HFFc6 (cell line): ENCODE data around the gene HDGFL3. TPM values are rescaled to one million over a fixed set of nuclear protein-coding genes. Genes with fewer than 3 reads are reported as not detected.

ENCODE experiments used
- DNase-seq: peaks from one replicate; pipeline ENCODE4 v3.0.0-alpha.2; 2018
- H3K27ac Mint-ChIP-seq: 2 replicates; pipeline ENCODE4 v1.8.0; 2020; ENCODE audit warnings: mild to moderate bottlenecking, mixed read lengths
- H3K27me3 Mint-ChIP-seq: 2 replicates; pipeline ENCODE4 v1.8.0; 2021; ENCODE audit warnings: mild to moderate bottlenecking, moderate library complexity, mixed read lengths; ENCODE audit not compliant: insufficient read depth
- H3K36me3 Mint-ChIP-seq: 2 replicates; pipeline ENCODE4 v1.8.0; 2021; ENCODE audit warnings: low read depth, mixed read lengths
- H3K4me1 Mint-ChIP-seq: 2 replicates; pipeline ENCODE4 v1.8.0; 2020; ENCODE audit warnings: low read depth, mixed read lengths
- H3K4me3 Mint-ChIP-seq: 2 replicates; pipeline ENCODE4 v1.8.0; 2020; ENCODE audit warnings: mild to moderate bottlenecking, moderate library complexity, mixed read lengths
- H3K9me3 Mint-ChIP-seq: 2 replicates; pipeline ENCODE4 v1.8.0; 2020; ENCODE audit warnings: mild to moderate bottlenecking, mixed read lengths
- CTCF ChIP-seq: fragments of 200-600 bp; sonication (generic); IDR thresholded peaks from 2 replicates; pipeline ENCODE4 v1.5.0; 2021; ENCODE audit warnings: antibody characterized with exemption, mild to moderate bottlenecking
- total RNA-seq, 6 experiments: library from RNA; stranded (reverse); fragmentation: NEBNext Ultra II Directional; extraction: Animal tissue kit (Norgen Biotek cat#: 25700); gene quantifications; 2 replicates in 1 of 6; 3 replicates in 5 of 6; pipeline ENCODE4 v1.2.3, GENCODE V29; 2021

The HDGFL3 gene
- total RNA-seq, 6 experiments from 2014 or later, result 40.3 to 64.6 (median 59.2) TPM

GRCh38 chr15:83112233-83112955, 95.2 kb downstream of the HDGFL3 start:
- peak; percentile 33 for TF ChIP-seq CTCF
- peak overlapping the region; percentile 58 for H3K4me3 Mint-ChIP-seq

GRCh38 chr15:83111149-83111548, 96.5 kb downstream of the HDGFL3 start:
- DNase-seq, result no peak
- no peak for TF ChIP-seq CTCF
- peaks cover 3% of the 10 kb centered on the region; the same call in 1 of the 2 replicates for H3K9me3 Mint-ChIP-seq
- H3K27me3 Mint-ChIP-seq, result peaks cover 28% of the 10 kb centered on the region
- peaks cover 34% of the 10 kb centered on the region for H3K4me1 Mint-ChIP-seq
- peaks cover 6% of the 10 kb centered on the region; the same call in 1 of the 2 replicates for H3K36me3 Mint-ChIP-seq
- H3K4me3 Mint-ChIP-seq, result no peak overlapping the region
- H3K27ac Mint-ChIP-seq, result no peak overlapping the region

More at GRCh38 chr15:83112233-83112955, 95.2 kb downstream of the HDGFL3 start:
- Mint-ChIP-seq H3K36me3 (peaks cover 6% of the 10 kb centered on the region; the same call in 1 of the 2 replicates), H3K9me3 (peaks cover 3% of the 10 kb centered on the region; the same call in 1 of the 2 replicates), H3K4me1 (peaks cover 29% of the 10 kb centered on the region), H3K27ac (peak overlapping the region; percentile 36), H3K27me3 (peaks cover 26% of the 10 kb centered on the region)
- DNase-seq, result peak; percentile 63

GRCh38 chr15:83110381-83110780, 97.2 kb downstream of the HDGFL3 start:
- Mint-ChIP-seq H3K4me3 (no peak overlapping the region), H3K9me3 (peaks cover 3% of the 10 kb centered on the region; the same call in 1 of the 2 replicates), H3K27me3 (peaks cover 28% of the 10 kb centered on the region), H3K4me1 (peaks cover 34% of the 10 kb centered on the region), H3K27ac (no peak overlapping the region), H3K36me3 (peaks cover 6% of the 10 kb centered on the region; the same call in 1 of the 2 replicates)
- DNase-seq, result no peak
- no peak for TF ChIP-seq CTCF

GRCh38 chr15:83109532-83109931, 98.1 kb downstream of the HDGFL3 start:
- Mint-ChIP-seq H3K27me3 (peaks cover 31% of the 10 kb centered on the region), H3K36me3 (peaks cover 6% of the 10 kb centered on the region; the same call in 1 of the 2 replicates), H3K4me3 (no peak overlapping the region), H3K27ac (no peak overlapping the region), H3K4me1 (peaks cover 34% of the 10 kb centered on the region), H3K9me3 (peaks cover 3% of the 10 kb centered on the region; the same call in 1 of the 2 replicates)
- no peak for DNase-seq
- TF ChIP-seq CTCF, result no peak

- H3K36me3 Mint-ChIP-seq, result peaks cover 6% of the 10 kb centered on the region; the same call in 1 of the 2 replicates
- no peak for TF ChIP-seq CTCF
- DNase-seq, result no peak
- peaks cover 3% of the 10 kb centered on the region; the same call in 1 of the 2 replicates for H3K9me3 Mint-ChIP-seq
- H3K27me3 Mint-ChIP-seq, result peaks cover 36% of the 10 kb centered on the region
- H3K4me3 Mint-ChIP-seq, result peak overlapping the region; percentile 52; the same call in 1 of the 2 replicates
- peaks cover 34% of the 10 kb centered on the region for H3K4me1 Mint-ChIP-seq
- no peak overlapping the region for H3K27ac Mint-ChIP-seq
These were observed 99.1 kb downstream of the HDGFL3 start for GRCh38 chr15:83108266-83109219.
